Measurements from ENCODE around the gene PHIP.
"Not testable (repeated sequence)": the region's sequence is repeated elsewhere in the genome, so short reads cannot be mapped to it uniquely, and the experiment has no call there.

The PHIP gene

DNA sequence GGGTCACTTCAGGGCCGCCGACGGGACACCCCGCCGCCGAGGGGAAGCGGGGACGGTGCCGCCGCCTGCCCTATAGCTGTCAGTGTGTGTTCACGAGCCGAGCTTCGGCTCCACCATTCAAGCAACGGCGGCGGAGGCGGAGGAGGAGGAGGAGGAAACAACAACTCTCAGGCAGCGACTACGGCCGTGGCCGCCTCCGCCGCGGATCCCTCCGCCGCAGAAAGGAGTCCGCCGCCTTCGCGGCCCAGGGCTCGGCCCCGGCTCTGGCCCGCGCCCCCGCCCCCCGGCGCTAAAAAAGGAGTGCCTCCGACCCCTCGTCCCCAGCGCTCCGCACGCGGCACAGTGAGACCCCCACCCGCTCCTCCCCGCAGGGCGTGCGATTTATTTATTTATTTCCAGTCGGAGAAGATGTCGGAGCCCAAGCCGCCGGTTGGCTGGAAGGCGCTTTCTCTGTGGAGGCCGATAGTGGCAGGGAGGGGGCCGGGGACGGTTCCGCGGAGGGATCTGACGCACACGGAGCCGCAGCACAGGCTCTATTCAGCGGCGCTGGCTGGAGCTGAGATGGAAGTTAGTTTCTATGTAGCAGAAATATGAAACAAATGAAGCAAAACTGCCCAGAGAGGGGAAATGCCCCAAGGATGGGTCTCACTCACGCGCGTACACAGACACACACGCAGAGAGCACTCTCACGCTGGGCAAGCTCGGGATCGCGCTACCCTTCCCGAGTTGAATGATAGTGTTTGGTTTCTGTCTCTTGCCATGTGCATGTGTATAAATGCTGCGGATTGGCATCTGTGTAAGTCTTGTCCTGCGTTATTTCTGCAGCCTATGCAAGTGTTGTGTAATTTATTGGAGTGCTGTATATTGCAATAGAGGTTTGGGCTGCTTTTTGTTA lies at the start of gene PHIP:
PHIP (minus strand) TSS at position 180 of the 895 bp plus-strand sequence. CDS start 186 bp downstream, outside the sequence.
- DNase-seq (ENCODE audit: low spot score), result peak; percentile 94

DNA sequence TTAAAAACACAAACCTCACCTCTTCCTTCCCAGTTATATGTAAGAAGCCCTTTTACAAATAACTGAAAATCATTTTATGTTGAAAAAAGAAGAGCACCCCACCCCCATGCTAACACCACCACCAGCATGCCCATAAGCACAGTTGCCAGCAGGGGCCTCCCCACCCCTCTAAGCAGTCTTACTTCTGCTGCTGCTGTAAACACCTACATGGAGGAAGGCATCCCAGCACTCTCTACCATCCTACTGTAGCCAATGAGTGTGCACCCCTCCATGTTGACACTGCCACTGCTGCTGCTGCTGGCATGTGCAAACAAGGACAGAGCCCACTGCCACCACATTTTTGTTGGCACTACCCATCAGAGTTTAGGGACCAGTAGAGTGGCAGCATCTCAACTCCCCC lies 49.6 kb upstream of the PHIP start:
- no peak for DNase-seq (ENCODE audit: low spot score)

DNA sequence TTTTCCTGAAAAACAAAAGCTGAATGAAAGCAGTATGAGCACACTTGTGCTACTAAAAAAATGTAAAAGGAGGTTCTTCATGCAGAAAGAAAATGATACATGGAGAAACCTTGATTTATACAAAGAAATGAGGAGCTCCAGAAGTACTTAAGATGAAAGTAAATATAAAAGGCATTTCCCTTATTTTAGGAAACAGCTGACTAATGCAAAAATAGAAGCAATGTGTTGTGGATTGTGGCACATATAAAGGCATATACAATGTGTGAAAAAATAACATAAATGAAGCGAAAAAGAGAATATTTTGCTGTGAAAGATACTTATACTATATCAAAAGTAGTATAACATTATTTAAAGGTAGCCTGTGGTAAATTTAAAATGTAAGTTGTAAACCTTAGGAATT lies 41.2 kb upstream of the PHIP start:
- DNase-seq (ENCODE audit: low spot score), result no peak

DNA sequence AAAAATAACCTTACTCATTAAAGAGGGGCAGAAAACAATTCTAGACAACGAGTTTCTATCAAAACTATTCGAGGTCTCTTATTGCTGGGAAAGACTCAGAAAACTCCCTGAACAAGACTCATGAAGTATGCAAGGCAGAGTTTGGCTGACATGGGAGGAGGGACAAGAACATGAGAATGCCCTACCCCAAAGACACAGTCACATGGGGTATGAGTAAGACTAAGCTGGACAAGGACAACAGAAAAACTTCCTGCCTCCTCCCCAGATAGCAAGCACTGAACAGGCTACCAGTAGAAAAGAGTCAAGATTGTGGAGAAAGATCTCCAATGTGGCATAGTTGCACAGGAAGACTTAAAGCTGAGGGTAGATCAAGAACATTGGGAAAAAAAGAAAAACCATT lies 39.7 kb upstream of the PHIP start:
- no peak for DNase-seq (ENCODE audit: low spot score)

DNA sequence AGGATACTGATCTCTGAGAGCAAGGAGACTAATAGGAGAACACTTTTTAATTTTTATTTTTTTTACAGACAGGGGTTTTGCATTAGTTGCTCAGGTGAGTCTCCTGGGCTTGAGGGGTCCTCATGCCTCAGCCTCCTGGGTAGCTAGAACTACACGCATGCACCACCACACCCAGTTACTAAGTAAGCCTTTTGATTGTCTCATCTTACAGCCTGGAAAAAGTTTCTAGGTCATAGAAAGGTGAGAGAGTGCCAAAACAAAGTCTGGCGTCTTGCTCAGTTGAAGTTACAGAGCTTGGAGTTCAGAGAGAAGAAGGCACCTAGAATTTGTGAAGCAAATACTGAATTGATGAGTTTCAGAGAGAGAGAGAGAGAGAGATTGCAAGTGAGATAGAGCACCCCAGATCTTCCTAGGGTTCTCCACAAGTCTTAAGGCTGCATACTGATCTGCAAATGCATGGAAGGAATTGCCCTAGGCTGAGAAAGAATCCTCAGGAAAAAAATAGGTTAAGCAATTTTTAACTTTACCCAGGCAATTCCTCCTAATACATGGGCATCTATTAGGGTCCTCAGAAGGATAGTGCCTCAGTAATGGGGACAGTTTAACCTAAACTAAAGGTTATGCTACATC lies 37.6 kb upstream of the PHIP start:
- no peak for DNase-seq (ENCODE audit: low spot score)

DNA sequence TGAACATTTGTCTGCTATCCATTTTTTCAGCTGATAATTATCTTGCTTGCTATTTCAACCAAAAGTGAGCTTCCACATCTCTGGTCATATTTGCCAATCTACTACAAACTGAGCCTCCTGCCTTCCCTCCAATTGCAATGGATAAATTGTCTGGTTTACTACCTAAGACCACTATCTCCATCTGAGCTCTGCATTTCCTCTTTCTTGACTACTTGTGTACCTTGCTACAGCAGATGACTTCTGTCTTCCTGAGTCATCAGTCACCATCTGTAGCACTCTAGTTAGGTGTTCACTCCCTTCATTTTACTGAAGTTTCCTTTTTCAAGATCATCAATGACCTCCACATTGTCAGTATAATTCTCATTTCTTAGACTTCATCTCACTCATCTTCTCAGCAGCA lies 33.5 kb upstream of the PHIP start:
- no peak for DNase-seq (ENCODE audit: low spot score)

DNA sequence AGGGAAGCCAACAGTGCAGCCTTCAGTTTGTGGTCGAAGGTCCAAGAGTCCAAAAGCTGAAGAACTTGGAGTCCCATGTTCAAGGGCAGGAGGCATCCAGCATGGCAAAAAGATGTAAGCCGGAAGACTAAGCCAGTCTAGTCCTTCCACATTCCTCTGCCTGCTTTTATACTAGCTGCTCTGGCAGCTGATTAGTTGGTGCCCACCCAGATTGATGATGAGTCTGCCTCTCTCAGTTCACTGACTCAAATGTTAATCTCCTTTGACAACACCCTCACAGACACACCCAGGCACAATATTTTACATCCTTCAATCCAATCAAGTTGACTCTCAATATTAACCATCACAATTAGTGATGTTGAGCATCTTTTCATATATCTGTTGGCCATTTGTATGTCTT lies 23.1 kb upstream of the PHIP start:
- DNase-seq (ENCODE audit: low spot score), result no peak

DNA sequence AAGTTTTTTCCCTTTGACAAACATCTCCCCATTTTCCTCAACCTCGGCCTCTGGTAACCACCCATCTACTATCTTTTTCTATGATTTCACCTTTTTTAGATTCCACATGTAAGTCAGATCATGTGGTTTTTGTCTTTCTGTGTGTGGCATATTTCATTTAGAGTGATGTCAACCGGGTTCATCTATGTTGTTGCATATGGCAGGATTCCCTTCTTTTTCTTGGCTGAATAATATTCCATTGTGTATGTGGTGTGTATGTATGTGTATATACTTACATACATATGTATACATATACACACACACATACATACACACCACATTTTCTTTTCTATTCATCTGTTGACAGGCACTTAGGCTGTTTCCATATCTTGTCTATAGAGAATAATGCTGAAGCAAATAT lies 22.2 kb upstream of the PHIP start:
- no peak for DNase-seq (ENCODE audit: low spot score)

DNA sequence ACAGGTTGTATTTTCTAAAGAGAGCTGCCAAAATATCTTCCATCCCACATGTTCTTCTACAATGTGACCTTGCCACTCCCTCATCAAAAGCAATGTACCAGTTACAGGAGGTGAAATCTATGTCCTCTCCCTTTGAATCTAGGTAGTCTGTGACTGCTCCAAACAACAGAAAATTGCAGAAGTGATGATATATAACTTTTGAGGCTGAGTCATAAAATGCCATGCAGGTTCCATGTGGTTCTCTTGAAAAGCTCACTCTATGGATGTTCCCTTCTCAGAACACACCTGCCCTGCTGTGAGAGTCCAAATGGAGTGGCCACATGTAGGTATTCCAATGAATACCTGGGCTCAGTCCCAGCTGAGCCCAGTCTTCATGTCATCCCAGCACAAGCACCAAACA lies 16.9 kb upstream of the PHIP start:
- DNase-seq (ENCODE audit: low spot score), result no peak

DNA sequence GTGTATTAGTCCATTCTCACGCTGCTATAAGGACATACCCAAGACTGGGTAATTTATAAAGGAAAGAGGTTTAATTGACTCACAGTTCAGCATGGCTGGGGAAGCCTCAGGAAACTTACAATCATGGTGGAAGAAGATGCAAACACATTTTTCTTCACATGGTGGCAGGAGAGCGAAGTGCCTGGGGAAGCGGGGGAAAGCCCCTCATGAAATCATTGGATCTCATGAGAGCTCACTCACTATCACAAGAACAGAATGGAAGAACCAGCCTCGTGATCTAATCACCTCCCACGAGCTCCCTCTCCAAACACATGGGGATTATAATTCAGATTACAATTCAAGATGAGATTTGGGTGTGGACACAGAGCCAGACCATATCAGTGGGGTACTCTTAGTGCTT lies 13.7 kb upstream of the PHIP start:
- DNase-seq (ENCODE audit: low spot score), result not testable (repeated sequence)

DNA sequence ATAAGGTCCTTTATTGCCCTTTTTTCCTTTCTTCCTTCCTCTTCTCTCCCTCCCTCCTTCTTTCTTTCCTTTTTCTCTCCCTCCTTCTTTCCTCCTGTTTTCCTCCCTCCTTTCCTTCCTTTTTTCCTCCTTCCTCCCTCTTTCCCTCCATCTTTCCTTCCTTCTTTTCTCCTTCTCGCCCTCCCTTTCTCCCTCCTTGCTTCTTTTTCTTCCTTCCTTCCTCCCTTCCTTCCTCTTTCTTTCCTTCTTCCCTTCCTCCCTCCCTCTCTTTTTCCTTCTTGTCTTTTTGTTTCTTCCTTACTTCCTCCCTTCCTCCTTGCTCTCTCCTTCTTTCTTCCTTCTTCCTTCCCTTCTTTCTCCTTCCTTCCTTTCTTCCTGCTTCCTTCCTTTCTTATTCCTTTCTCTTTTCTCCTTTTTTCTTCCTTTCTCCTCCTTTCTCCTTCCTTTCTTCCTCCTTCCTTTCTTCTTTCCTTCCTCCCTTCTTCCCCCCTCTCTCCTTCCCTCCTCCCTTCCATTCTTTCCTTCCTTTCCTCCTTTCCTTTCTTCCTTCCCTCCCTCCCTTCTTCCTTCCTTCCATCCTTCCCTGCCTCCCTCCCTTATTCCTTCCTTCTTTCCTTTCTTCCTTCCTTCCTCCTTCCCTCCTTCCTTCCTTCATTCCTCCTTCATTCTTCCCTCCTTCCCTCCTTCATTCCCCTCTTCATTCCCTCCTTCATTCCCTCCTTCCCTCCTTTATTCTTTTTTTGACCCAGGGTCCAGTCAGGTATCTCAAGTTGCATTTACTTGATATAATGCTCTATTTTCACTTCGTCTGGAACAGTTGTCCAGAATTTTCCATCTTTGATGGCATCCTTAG lies 11.7 kb upstream of the PHIP start:
- no peak for DNase-seq (ENCODE audit: low spot score)

DNA sequence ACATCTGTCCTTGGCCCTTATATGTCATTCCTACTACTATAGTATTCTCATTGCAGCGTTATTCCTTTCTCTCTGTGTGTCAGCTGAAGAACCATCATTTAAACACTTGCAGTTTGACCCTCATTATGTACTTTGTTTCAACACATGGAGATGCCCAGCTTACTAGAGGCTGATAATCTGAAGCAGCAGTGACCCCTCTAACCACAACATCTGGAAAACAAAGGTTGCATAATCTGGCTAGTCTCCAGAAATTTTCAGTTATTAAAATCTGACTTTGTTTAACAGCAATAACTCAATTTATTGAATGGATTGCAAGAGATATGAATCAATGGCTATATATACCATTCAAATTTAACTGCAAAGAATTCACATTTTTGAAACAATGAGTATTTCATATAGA lies 6.6 kb upstream of the PHIP start:
- DNase-seq (ENCODE audit: low spot score), result no peak

DNA sequence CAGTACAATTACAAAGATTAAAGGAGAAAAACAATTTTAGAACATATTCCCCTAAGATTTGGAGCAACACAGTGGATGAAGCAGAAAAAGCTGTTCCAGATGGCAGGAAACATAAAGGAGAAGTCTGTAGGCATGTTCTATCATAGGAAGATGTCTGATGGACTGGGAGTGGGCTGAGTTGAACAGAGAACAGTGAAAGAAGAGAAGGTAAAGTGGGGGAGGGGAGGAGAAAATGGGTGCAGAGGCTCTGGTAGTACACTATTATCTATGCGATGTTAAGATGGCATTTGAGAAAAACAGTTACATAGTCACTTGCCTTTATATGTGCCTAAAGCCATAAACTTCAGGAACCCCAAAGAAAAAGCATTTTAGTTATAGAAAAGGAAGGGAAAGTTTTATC lies 4.2 kb upstream of the PHIP start:
- DNase-seq (ENCODE audit: low spot score), result no peak

DNA sequence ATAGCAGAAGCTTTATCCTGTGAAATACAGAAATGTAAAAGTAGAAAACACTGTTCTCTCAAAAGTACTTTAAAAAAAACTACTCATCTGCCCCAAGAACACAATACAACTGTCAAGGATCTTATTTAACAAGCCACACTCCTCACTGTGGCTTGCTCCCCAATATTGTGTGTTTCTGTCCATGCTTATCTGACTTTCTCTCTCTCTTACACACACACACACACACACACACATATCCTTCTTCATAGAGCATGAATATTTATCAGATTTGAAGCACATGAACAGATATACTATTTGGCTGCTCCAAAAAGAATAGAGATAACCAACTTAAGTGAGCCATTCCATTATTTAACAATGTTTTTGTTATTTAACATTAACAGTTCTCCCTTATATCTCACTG lies 3.6 kb upstream of the PHIP start:
- no peak for DNase-seq (ENCODE audit: low spot score)

DNA sequence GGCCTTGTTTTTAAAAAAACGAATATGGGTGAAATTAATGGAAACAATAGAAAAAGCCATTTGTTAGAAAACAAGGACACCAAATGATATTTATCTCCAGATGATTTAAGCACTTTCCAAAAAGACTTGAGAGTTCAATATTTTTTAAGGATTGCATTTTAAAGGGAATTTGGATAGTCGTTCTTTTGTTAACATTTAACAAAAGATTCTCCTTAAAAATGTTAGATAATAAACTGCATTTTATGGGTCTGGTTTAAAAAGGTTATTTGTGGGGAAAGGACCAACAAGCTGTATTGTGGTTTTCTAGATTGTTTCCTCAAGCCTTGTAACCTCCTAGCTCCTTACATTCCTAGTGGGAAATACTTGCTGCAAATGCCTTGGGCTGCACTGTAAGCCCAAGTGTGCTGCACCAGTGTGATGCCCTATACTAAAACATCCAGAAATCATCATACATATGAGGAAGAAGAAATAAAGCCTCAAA lies 1.5 kb upstream of the PHIP start:
- DNase-seq (ENCODE audit: low spot score), result no peak

DNA sequence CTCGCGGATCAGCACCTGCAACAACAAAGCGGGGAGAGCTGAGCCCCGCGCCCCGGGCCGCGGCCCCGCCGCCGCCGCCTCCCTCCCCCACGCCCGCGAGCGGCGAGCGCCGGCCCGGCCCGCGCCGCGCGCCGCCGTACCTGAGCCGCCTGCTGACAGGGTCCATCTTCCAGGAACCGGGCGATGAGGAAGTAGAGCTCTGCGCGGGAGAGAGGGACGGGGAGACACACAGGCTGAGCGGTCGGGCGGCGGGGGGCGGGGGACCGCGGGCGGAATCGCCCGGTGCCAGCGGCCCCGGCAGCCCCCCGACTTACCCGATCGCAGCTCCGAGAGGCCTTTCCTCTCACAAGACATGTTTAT lies 359 bp downstream of the PHIP start:
- peak; percentile 52 for DNase-seq (ENCODE audit: low spot score)

DNA sequence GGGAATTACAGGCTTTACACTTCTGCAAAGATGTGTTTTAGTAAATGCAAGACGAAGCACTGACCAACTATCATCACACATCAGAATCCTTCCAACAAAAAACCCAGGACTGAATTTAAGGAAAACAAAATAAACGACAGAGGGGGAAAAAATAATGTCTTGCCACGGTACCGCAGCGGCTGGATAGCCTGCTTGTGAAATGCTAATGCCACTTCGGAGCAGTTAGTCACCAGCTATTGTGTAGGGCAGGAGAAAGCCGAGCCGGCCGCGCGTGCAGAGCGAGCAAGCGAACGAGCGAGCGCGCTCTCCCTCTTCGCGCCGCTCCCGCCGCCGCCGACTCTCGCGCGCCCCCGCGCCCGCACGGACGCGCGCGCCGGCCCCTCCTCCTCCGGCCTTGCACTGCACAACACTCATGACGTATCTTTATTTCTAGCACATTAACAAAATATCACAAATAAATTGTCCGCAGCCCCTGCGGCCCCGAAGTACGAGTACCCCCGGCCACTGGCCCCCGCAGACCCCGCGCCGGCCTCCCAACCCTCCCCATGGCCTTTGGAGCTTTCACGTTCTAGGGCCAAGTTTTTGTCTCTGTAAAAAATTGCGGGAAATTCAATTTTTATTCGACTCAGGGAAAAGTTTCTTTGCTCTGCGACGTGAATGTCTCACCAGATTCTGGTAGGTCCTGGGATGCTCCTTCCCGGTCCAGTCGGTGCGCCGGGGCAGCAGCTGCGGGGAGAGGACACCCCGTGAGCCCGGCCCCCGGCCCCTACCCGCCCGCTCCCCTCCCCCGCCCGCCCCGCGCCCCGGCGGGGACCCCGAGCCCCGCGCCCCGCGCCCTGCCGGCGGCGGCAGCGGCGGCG lies 1.0 kb downstream of the PHIP start:
- DNase-seq (ENCODE audit: low spot score), result peak; percentile 91

DNA sequence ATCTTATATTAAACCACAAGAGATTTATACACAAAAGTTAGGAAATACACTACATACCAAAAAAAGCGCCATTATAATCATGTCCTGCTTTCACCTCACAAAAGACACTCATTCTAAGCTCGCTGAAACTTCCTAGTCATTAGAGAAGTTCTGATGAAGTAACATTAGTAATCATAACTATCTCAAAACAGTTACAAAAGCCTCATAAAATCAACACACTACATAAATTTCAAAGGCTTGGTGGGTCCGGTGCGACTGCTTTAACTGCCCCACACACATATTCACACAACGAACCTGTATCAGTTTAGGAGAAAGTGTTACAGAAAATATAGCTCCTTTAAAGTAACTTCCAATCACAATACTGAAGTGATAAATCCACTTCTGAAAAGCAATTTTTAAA lies 1.9 kb downstream of the PHIP start:
- DNase-seq (ENCODE audit: low spot score), result no peak

DNA sequence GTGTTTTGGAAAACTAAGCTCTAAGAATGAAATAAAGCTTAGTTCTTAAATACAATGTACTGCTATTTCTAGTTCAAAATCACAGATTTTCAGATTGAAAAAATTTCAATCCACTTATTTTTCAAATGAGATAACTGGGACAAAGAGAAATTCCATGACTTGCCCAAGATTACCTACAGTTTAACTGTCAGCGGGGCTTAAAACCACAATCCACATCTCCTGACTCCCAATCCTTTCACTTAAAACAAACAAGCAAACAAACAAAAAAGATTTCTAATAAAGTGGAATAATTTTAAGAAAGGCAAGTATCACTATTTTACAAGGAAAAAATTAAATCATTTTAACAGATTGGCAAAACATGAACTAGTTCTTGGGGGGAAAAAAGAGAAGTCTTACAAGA lies 4.2 kb downstream of the PHIP start:
- no peak for DNase-seq (ENCODE audit: low spot score)

DNA sequence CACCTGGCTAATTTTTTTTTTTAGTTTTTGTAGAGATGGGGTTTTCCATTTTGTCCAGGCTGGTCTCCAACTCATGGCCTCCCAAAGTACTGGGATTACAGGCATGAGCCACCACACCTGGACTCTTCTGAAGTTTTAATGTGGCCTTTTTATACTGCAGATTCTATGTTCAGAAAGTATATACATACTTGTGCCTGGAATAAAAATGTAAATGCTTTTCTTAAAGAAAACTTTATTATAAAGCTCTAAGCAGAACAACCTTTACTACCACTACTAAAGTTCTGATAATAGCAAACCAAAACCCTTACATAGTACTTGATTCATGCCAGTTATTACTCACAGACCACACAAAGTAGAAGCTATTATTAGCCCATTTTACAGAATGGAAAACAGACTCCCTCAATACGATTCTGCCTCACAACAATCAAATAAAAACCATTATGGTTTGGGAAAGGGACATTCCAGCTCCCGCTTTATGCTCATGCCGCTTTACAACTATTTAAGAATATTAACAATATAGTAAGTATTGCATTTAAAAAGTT lies 5.3 kb downstream of the PHIP start:
- no peak for DNase-seq (ENCODE audit: low spot score)

DNA sequence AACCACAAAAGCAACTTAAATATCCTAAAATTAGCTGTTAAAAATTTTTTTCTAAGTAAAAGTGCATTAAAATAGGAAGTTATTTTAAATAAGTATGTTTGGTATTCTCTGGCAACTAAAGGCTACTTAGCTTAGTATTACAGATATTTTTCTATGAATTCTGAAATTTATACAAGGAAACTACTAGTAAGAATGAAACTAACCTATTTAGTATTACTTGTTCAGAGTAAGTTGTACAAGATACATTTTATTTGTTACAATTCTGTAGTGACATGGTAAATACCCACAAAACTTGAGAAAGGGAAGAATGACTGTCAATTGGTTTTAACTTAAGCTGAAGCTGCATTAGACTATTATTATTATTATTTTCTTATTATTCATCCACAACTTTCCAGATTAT lies 6.5 kb downstream of the PHIP start:
- DNase-seq (ENCODE audit: low spot score), result no peak

All from CD4-positive, alpha-beta T cell treated with Interleukin-15 for 4 hours (primary cell).